GM23338 (cell line): ENCODE measurements around the gene SPATA31E1. TPM values are rescaled to one million over a fixed set of nuclear protein-coding genes. Genes with fewer than 3 reads are reported as not detected.

ENCODE experiments used
- ATAC-seq: fragments of 200-7000 bp; cut with Tn5 transposase; 3 replicates; pipeline ENCODE4 v1.9.1; 2020
- DNase-seq: peaks from one replicate; pipeline ENCODE4 v3.0.0-alpha.2; 2015; ENCODE audit warnings: low spot score
- H2AFZ ChIP-seq: fragments of 200-600 bp; sonication (generic); 2 replicates; pipeline ENCODE4 v1.8.0; 2016; ENCODE audit warnings: antibody characterized with exemption, mild to moderate bottlenecking, moderate library complexity
- H3F3A ChIP-seq: fragments of 200-600 bp; sonication (generic); replicated peaks from 2 replicates; pipeline ENCODE4 v1.8.0; 2017; ENCODE audit warnings: antibody characterized with exemption, mixed run types, low read depth
- H3K27ac ChIP-seq: fragments of 200-600 bp; sonication (generic); 2 replicates; pipeline ENCODE4 v1.6.1; 2016; ENCODE audit warnings: low read depth
- H3K27me3 ChIP-seq: fragments of 200-600 bp; sonication (generic); 2 replicates; pipeline ENCODE4 v1.8.0; 2016; ENCODE audit warnings: mild to moderate bottlenecking, mixed run types, moderate library complexity; ENCODE audit not compliant: insufficient read depth
- H3K36me3 ChIP-seq: fragments of 200-600 bp; sonication (generic); 2 replicates; pipeline ENCODE4 v1.8.0; 2016; ENCODE audit warnings: mild to moderate bottlenecking; ENCODE audit not compliant: insufficient read depth
- H3K4me1 ChIP-seq: fragments of 200-600 bp; sonication (generic); 2 replicates; pipeline ENCODE4 v1.8.0; 2016; ENCODE audit warnings: mild to moderate bottlenecking, moderate library complexity; ENCODE audit not compliant: insufficient read depth
- H3K4me2 ChIP-seq: fragments of 200-600 bp; sonication (generic); 2 replicates; pipeline ENCODE4 v1.7.1; 2017; ENCODE audit warnings: mixed run types
- H3K4me3 ChIP-seq: fragments of 200-600 bp; sonication (generic); 2 replicates; pipeline ENCODE4 v1.6.1; 2016; ENCODE audit warnings: mixed run types
- H3K79me2 ChIP-seq: fragments of 200-600 bp; sonication (generic); replicated peaks from 2 replicates; pipeline ENCODE4 v1.8.0; 2017; ENCODE audit warnings: mild to moderate bottlenecking; ENCODE audit not compliant: insufficient read depth
- H3K9me2 ChIP-seq: fragments of 200-600 bp; sonication (generic); 2 replicates; pipeline ENCODE4 v1.8.0; 2017; ENCODE audit not compliant: insufficient read depth
- H4K20me1 ChIP-seq: fragments of 200-600 bp; sonication (generic); replicated peaks from 2 replicates; pipeline ENCODE4 v1.8.0; 2017; ENCODE audit warnings: mild to moderate bottlenecking; ENCODE audit not compliant: insufficient read depth
- H3K27ac Mint-ChIP-seq: 2 replicates; pipeline ENCODE4 v1.8.0; 2020; ENCODE audit warnings: inconsistent platforms, mild to moderate bottlenecking, moderate library complexity, mixed read lengths
- H3K27me3 Mint-ChIP-seq: 3 replicates; pipeline ENCODE4 v1.8.0; 2022; ENCODE audit warnings: low read depth, mild to moderate bottlenecking, moderate library complexity, mixed read lengths, inconsistent platforms; ENCODE audit not compliant: insufficient read depth, poor library complexity
- H3K36me3 Mint-ChIP-seq: 3 replicates; pipeline ENCODE4 v1.8.0; 2021; ENCODE audit warnings: low read depth, mild to moderate bottlenecking, inconsistent platforms, moderate library complexity, mixed read lengths
- H3K4me1 Mint-ChIP-seq: 3 replicates; pipeline ENCODE4 v1.8.0; 2020; ENCODE audit warnings: mild to moderate bottlenecking, inconsistent platforms, mixed read lengths
- H3K4me3 Mint-ChIP-seq: 3 replicates; pipeline ENCODE4 v1.8.0; 2021; ENCODE audit warnings: moderate library complexity, mild to moderate bottlenecking, inconsistent platforms, mixed read lengths
- H3K9me3 Mint-ChIP-seq: 3 replicates; pipeline ENCODE4 v1.8.0; 2020; ENCODE audit warnings: moderate library complexity, mild to moderate bottlenecking, inconsistent platforms, mixed read lengths
- CREB1 ChIP-seq: fragments of 250-450 bp; sonication (Bioruptor Pico); IDR thresholded peaks from 2 replicates; pipeline ENCODE4 v1.5.0; 2020; ENCODE audit warnings: low read depth, mild to moderate bottlenecking, moderate library complexity
- EZH2 ChIP-seq: fragments of 200-600 bp; sonication (generic); IDR thresholded peaks from one replicate; pipeline ENCODE4 v1.8.0; 2017; ENCODE audit warnings: antibody characterized with exemption, mild to moderate bottlenecking, low read depth; ENCODE audit not compliant: unreplicated experiment
- REST ChIP-seq: IDR thresholded peaks from one replicate; pipeline ENCODE4 v1.6.1; 2018; ENCODE audit warnings: antibody characterized with exemption; ENCODE audit not compliant: unreplicated experiment
- STAT1 ChIP-seq: IDR thresholded peaks from one replicate; pipeline ENCODE4 v1.6.1; 2016; ENCODE audit warnings: antibody characterized with exemption; ENCODE audit not compliant: unreplicated experiment
- ZNF114 ChIP-seq: fragments of 250-450 bp; sonication (Bioruptor Pico); IDR thresholded peaks from 2 replicates; pipeline ENCODE4 v1.5.0; 2020; ENCODE audit warnings: mild to moderate bottlenecking, moderate library complexity
- ZNF331 ChIP-seq: fragments of 250-450 bp; sonication (Bioruptor Pico); IDR thresholded peaks from 2 replicates; pipeline ENCODE4 v1.5.0; 2020; ENCODE audit warnings: low read depth, mild to moderate bottlenecking, moderate library complexity
- polyA plus RNA-seq: library from polyadenylated mRNA; unstranded; fragments of >200 nt; fragmentation: Nextera tagmentation; extraction: Ambion mirVana; gene quantifications from 2 replicates; pipeline ENCODE4 v1.2.1, GENCODE V29; 2016
- total RNA-seq: library from RNA; depleted of rRNA; stranded (reverse); fragments of >200 nt; shearing (Covaris generic); gene quantifications from 2 replicates; pipeline ENCODE4 v1.2.3, GENCODE V29; 2014
- TF ChIP-seq, protein P1 (sequence below): IDR thresholded peaks from 2 replicates; pipeline ENCODE4 v1.6.1; 2016; ENCODE audit warnings: antibody characterized with exemption
- TF ChIP-seq, protein P2 (sequence below): fragments of 250-450 bp; sonication (Bioruptor Pico); IDR thresholded peaks from 2 replicates; pipeline ENCODE4 v1.5.0; 2020; ENCODE audit warnings: mild to moderate bottlenecking, moderate library complexity

The SPATA31E1 gene
- total and polyA plus RNA-seq, 2 experiments from 2014 or later, result 0.05 TPM; not detected in 1

- TF ChIP-seq, protein P1, sequence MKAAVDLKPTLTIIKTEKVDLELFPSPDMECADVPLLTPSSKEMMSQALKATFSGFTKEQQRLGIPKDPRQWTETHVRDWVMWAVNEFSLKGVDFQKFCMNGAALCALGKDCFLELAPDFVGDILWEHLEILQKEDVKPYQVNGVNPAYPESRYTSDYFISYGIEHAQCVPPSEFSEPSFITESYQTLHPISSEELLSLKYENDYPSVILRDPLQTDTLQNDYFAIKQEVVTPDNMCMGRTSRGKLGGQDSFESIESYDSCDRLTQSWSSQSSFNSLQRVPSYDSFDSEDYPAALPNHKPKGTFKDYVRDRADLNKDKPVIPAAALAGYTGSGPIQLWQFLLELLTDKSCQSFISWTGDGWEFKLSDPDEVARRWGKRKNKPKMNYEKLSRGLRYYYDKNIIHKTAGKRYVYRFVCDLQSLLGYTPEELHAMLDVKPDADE, result no peak
- TF ChIP-seq EZH2 (no peak), ZNF114 (CRISPR knock-in tag) (no peak), CREB1 (CRISPR knock-in tag) (no peak)
Observed at GRCh38 chr9:87849144-87849758, 33.4 kb upstream of the SPATA31E1 start (continued).

- ATAC-seq, result no peak
- no peak for DNase-seq
- H3K36me3 Mint-ChIP-seq, result no peaks in the 10 kb centered on the region
Observed at GRCh38 chr9:87850391-87850790, 32.3 kb upstream of the SPATA31E1 start.

More at GRCh38 chr9:87850391-87850790, 32.3 kb upstream of the SPATA31E1 start:
- no peak overlapping the region for H3K4me2 ChIP-seq
- H3K27me3 ChIP-seq, result no peaks in the 10 kb centered on the region
- H3K4me1 ChIP-seq, result no peaks in the 10 kb centered on the region
- Mint-ChIP-seq H3K4me3 (no peak overlapping the region), H3K9me3 (no peaks in the 10 kb centered on the region), H3K4me1 (peaks cover 8% of the 10 kb centered on the region; the same call in 2 of the 3 replicates), H3K27me3 (peaks cover 1% of the 10 kb centered on the region), H3K27ac (no peak overlapping the region)
- H3F3A ChIP-seq, result no peaks in the 10 kb centered on the region
- H3K9me2 ChIP-seq, result no peaks in the 10 kb centered on the region
- TF ChIP-seq, protein P2, sequence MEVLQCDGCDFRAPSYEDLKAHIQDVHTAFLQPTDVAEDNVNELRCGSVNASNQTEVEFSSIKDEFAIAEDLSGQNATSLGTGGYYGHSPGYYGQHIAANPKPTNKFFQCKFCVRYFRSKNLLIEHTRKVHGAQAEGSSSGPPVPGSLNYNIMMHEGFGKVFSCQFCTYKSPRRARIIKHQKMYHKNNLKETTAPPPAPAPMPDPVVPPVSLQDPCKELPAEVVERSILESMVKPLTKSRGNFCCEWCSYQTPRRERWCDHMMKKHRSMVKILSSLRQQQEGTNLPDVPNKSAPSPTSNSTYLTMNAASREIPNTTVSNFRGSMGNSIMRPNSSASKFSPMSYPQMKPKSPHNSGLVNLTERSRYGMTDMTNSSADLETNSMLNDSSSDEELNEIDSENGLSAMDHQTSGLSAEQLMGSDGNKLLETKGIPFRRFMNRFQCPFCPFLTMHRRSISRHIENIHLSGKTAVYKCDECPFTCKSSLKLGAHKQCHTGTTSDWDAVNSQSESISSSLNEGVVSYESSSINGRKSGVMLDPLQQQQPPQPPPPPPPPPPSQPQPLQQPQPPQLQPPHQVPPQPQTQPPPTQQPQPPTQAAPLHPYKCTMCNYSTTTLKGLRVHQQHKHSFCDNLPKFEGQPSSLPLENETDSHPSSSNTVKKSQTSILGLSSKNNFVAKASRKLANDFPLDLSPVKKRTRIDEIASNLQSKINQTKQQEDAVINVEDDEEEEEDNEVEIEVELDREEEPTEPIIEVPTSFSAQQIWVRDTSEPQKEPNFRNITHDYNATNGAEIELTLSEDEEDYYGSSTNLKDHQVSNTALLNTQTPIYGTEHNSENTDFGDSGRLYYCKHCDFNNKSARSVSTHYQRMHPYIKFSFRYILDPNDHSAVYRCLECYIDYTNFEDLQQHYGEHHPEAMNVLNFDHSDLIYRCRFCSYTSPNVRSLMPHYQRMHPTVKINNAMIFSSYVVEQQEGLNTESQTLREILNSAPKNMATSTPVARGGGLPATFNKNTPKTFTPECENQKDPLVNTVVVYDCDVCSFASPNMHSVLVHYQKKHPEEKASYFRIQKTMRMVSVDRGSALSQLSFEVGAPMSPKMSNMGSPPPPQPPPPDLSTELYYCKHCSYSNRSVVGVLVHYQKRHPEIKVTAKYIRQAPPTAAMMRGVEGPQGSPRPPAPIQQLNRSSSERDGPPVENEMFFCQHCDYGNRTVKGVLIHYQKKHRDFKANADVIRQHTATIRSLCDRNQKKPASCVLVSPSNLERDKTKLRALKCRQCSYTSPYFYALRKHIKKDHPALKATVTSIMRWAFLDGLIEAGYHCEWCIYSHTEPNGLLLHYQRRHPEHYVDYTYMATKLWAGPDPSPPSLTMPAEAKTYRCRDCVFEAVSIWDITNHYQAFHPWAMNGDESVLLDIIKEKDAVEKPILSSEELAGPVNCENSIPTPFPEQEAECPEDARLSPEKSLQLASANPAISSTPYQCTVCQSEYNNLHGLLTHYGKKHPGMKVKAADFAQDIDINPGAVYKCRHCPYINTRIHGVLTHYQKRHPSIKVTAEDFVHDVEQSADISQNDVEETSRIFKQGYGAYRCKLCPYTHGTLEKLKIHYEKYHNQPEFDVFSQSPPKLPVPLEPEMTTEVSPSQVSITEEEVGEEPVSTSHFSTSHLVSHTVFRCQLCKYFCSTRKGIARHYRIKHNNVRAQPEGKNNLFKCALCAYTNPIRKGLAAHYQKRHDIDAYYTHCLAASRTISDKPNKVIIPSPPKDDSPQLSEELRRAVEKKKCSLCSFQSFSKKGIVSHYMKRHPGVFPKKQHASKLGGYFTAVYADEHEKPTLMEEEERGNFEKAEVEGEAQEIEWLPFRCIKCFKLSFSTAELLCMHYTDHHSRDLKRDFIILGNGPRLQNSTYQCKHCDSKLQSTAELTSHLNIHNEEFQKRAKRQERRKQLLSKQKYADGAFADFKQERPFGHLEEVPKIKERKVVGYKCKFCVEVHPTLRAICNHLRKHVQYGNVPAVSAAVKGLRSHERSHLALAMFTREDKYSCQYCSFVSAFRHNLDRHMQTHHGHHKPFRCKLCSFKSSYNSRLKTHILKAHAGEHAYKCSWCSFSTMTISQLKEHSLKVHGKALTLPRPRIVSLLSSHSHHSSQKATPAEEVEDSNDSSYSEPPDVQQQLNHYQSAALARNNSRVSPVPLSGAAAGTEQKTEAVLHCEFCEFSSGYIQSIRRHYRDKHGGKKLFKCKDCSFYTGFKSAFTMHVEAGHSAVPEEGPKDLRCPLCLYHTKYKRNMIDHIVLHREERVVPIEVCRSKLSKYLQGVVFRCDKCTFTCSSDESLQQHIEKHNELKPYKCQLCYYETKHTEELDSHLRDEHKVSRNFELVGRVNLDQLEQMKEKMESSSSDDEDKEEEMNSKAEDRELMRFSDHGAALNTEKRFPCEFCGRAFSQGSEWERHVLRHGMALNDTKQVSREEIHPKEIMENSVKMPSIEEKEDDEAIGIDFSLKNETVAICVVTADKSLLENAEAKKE, result no peak
- no peak for TF ChIP-seq REST
- no peak for TF ChIP-seq STAT1
- no peak for TF ChIP-seq ZNF331
- no peak overlapping the region for H3K4me3 ChIP-seq
- no peaks in the 10 kb centered on the region for H3K79me2 ChIP-seq
- H3K27ac ChIP-seq, result no peak overlapping the region
- H2AFZ ChIP-seq, result no peak overlapping the region
- no peaks in the 10 kb centered on the region for H3K36me3 ChIP-seq
- no peaks in the 10 kb centered on the region for H4K20me1 ChIP-seq
